GM23338 (cell line): ENCODE data around the gene LST1. TPM values are rescaled to one million over a fixed set of nuclear protein-coding genes. Genes with fewer than 3 reads are reported as not detected.

Experiments used
- ATAC-seq: fragments of 200-7000 bp; cut with Tn5 transposase; 3 replicates; pipeline ENCODE4 v1.9.1; 2020
- DNase-seq: peaks from one replicate; pipeline ENCODE4 v3.0.0-alpha.2; 2015; ENCODE audit warnings: low spot score
- H2AFZ ChIP-seq: fragments of 200-600 bp; sonication (generic); 2 replicates; pipeline ENCODE4 v1.8.0; 2016; ENCODE audit warnings: antibody characterized with exemption, mild to moderate bottlenecking, moderate library complexity
- H3F3A ChIP-seq: fragments of 200-600 bp; sonication (generic); replicated peaks from 2 replicates; pipeline ENCODE4 v1.8.0; 2017; ENCODE audit warnings: antibody characterized with exemption, mixed run types, low read depth
- H3K27ac ChIP-seq: fragments of 200-600 bp; sonication (generic); 2 replicates; pipeline ENCODE4 v1.6.1; 2016; ENCODE audit warnings: low read depth
- H3K27me3 ChIP-seq: fragments of 200-600 bp; sonication (generic); 2 replicates; pipeline ENCODE4 v1.8.0; 2016; ENCODE audit warnings: mild to moderate bottlenecking, mixed run types, moderate library complexity; ENCODE audit not compliant: insufficient read depth
- H3K36me3 ChIP-seq: fragments of 200-600 bp; sonication (generic); 2 replicates; pipeline ENCODE4 v1.8.0; 2016; ENCODE audit warnings: mild to moderate bottlenecking; ENCODE audit not compliant: insufficient read depth
- H3K4me1 ChIP-seq: fragments of 200-600 bp; sonication (generic); 2 replicates; pipeline ENCODE4 v1.8.0; 2016; ENCODE audit warnings: mild to moderate bottlenecking, moderate library complexity; ENCODE audit not compliant: insufficient read depth
- H3K4me2 ChIP-seq: fragments of 200-600 bp; sonication (generic); 2 replicates; pipeline ENCODE4 v1.7.1; 2017; ENCODE audit warnings: mixed run types
- H3K4me3 ChIP-seq: fragments of 200-600 bp; sonication (generic); 2 replicates; pipeline ENCODE4 v1.6.1; 2016; ENCODE audit warnings: mixed run types
- H3K79me2 ChIP-seq: fragments of 200-600 bp; sonication (generic); replicated peaks from 2 replicates; pipeline ENCODE4 v1.8.0; 2017; ENCODE audit warnings: mild to moderate bottlenecking; ENCODE audit not compliant: insufficient read depth
- H3K9me2 ChIP-seq: fragments of 200-600 bp; sonication (generic); 2 replicates; pipeline ENCODE4 v1.8.0; 2017; ENCODE audit not compliant: insufficient read depth
- H4K20me1 ChIP-seq: fragments of 200-600 bp; sonication (generic); replicated peaks from 2 replicates; pipeline ENCODE4 v1.8.0; 2017; ENCODE audit warnings: mild to moderate bottlenecking; ENCODE audit not compliant: insufficient read depth
- H3K27ac Mint-ChIP-seq: 2 replicates; pipeline ENCODE4 v1.8.0; 2020; ENCODE audit warnings: inconsistent platforms, mild to moderate bottlenecking, moderate library complexity, mixed read lengths
- H3K27me3 Mint-ChIP-seq: 3 replicates; pipeline ENCODE4 v1.8.0; 2022; ENCODE audit warnings: low read depth, mild to moderate bottlenecking, moderate library complexity, mixed read lengths, inconsistent platforms; ENCODE audit not compliant: insufficient read depth, poor library complexity
- H3K36me3 Mint-ChIP-seq: 3 replicates; pipeline ENCODE4 v1.8.0; 2021; ENCODE audit warnings: low read depth, mild to moderate bottlenecking, inconsistent platforms, moderate library complexity, mixed read lengths
- H3K4me1 Mint-ChIP-seq: 3 replicates; pipeline ENCODE4 v1.8.0; 2020; ENCODE audit warnings: mild to moderate bottlenecking, inconsistent platforms, mixed read lengths
- H3K4me3 Mint-ChIP-seq: 3 replicates; pipeline ENCODE4 v1.8.0; 2021; ENCODE audit warnings: moderate library complexity, mild to moderate bottlenecking, inconsistent platforms, mixed read lengths
- H3K9me3 Mint-ChIP-seq: 3 replicates; pipeline ENCODE4 v1.8.0; 2020; ENCODE audit warnings: moderate library complexity, mild to moderate bottlenecking, inconsistent platforms, mixed read lengths
- CREB1 ChIP-seq: fragments of 250-450 bp; sonication (Bioruptor Pico); IDR thresholded peaks from 2 replicates; pipeline ENCODE4 v1.5.0; 2020; ENCODE audit warnings: low read depth, mild to moderate bottlenecking, moderate library complexity
- EZH2phosphoT487 ChIP-seq: fragments of 200-600 bp; sonication (generic); IDR thresholded peaks from one replicate; pipeline ENCODE4 v1.8.1; 2018; ENCODE audit warnings: antibody characterized with exemption; ENCODE audit not compliant: unreplicated experiment
- JUNB ChIP-seq: IDR thresholded peaks from one replicate; pipeline ENCODE4 v1.6.1; 2016; ENCODE audit warnings: antibody characterized with exemption; ENCODE audit not compliant: unreplicated experiment
- POLR2AphosphoS5 ChIP-seq: IDR thresholded peaks from 2 replicates; pipeline ENCODE4 v1.6.1; 2016; ENCODE audit warnings: antibody characterized with exemption, low read depth
- STAT1 ChIP-seq: IDR thresholded peaks from one replicate; pipeline ENCODE4 v1.6.1; 2016; ENCODE audit warnings: antibody characterized with exemption; ENCODE audit not compliant: unreplicated experiment
- ZNF114 ChIP-seq: fragments of 250-450 bp; sonication (Bioruptor Pico); IDR thresholded peaks from 2 replicates; pipeline ENCODE4 v1.5.0; 2020; ENCODE audit warnings: mild to moderate bottlenecking, moderate library complexity
- ZNF331 ChIP-seq: fragments of 250-450 bp; sonication (Bioruptor Pico); IDR thresholded peaks from 2 replicates; pipeline ENCODE4 v1.5.0; 2020; ENCODE audit warnings: low read depth, mild to moderate bottlenecking, moderate library complexity
- polyA plus RNA-seq: library from polyadenylated mRNA; unstranded; fragments of >200 nt; fragmentation: Nextera tagmentation; extraction: Ambion mirVana; gene quantifications from 2 replicates; pipeline ENCODE4 v1.2.1, GENCODE V29; 2016
- total RNA-seq: library from RNA; depleted of rRNA; stranded (reverse); fragments of >200 nt; shearing (Covaris generic); gene quantifications from 2 replicates; pipeline ENCODE4 v1.2.3, GENCODE V29; 2014
- TF ChIP-seq, protein P1 (sequence below), 2 experiments: fragments of 200-600 bp in 1 of 2; sonication (generic) in 1 of 2; conservative IDR thresholded peaks; 2 replicates each; pipeline versions ENCODE4 v1.5.1 to v1.6.1; 2016 to 2017; ENCODE audit warnings: antibody characterized with exemption in 2 of 2, low read depth in 2 of 2, mild to moderate bottlenecking in 2 of 2, moderate library complexity in 1 of 2
- TF ChIP-seq, protein P2 (sequence below): fragments of 250-450 bp; sonication (Bioruptor Pico); IDR thresholded peaks from 2 replicates; pipeline ENCODE4 v1.5.0; 2020; ENCODE audit warnings: mild to moderate bottlenecking, moderate library complexity

LST1 gene
- total and polyA plus RNA-seq, 2 experiments from 2014 or later: 0.37 TPM; not detected in 1

DNA sequence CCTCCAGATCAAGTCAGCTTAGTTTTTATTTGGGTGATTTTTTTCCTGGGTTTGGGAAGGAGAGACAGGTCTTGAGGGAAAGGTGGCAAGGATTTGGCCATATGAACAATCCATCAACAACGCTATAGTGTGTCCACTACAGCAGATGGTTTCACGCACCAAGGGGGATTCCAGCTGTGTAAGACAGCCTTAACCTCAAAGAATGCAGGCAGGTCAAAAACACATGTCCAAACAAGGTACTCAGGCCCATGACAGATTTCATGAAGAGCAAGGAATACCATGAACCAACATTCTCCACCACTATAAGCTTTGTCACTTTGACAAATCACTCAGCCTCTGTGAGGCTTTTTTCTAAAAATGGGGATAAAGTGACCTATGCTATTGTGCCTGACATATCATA, 30.9 kb downstream of the LST1 start (continued):
- no peak for TF ChIP-seq STAT1
- TF ChIP-seq, protein P1, sequence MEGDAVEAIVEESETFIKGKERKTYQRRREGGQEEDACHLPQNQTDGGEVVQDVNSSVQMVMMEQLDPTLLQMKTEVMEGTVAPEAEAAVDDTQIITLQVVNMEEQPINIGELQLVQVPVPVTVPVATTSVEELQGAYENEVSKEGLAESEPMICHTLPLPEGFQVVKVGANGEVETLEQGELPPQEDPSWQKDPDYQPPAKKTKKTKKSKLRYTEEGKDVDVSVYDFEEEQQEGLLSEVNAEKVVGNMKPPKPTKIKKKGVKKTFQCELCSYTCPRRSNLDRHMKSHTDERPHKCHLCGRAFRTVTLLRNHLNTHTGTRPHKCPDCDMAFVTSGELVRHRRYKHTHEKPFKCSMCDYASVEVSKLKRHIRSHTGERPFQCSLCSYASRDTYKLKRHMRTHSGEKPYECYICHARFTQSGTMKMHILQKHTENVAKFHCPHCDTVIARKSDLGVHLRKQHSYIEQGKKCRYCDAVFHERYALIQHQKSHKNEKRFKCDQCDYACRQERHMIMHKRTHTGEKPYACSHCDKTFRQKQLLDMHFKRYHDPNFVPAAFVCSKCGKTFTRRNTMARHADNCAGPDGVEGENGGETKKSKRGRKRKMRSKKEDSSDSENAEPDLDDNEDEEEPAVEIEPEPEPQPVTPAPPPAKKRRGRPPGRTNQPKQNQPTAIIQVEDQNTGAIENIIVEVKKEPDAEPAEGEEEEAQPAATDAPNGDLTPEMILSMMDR (conservative IDR thresholded peaks at IDR 0.05; ENCODE audit: low read depth in 2 of 2): no peak

DNA sequence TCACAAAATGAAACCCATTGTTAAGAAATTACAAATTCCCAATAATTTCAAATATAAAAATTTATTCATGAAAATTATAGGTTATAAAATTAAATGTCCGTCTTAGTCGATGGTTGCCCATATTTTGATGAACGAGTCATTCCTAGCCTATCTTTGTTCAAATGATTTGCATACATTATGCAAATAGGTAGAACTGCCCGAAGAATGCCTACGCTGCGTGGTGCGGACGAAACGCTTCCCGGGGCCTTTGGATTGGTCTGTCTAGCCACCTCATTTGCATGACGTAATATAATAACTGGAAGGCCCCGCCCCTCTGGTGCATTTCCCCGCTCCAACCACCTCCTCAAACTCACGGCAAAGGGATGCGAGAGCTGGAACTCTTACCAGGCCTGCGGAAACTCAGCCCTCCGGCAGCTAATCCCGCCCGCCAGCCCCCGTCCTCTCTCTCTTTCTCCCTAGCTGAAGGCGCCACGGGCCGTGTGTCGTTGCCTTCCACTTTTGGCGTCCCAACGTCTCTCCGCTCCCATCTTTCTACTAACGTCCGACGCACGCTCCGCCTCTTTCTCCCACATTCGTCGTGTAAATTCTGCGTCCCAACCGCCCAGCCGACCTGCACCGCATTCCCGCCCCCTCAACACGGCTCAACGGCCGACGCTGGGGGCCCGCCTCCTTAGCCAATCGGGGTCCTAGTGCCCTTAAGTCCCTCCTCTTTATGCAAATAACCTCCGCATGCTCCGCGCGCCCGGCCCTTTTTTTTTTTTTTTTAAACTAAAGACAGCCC, 33.9 kb downstream of the LST1 start:
- peak; percentile 86 for ATAC-seq

More for the DNA sequence above, 33.9 kb downstream of the LST1 start:
- peaks cover 25% of the 10 kb centered on the region for H3K36me3 ChIP-seq
- TF ChIP-seq POLR2AphosphoS5 (peak; percentile 90), ZNF331 (CRISPR knock-in tag) (no peak), CREB1 (CRISPR knock-in tag) (peak; percentile 86), JUNB (no peak), ZNF114 (CRISPR knock-in tag) (no peak), EZH2phosphoT487 (no peak)
- TF ChIP-seq, protein P1 (conservative IDR thresholded peaks at IDR 0.05; ENCODE audit: low read depth in 2 of 2): no peak
- TF ChIP-seq, protein P2, sequence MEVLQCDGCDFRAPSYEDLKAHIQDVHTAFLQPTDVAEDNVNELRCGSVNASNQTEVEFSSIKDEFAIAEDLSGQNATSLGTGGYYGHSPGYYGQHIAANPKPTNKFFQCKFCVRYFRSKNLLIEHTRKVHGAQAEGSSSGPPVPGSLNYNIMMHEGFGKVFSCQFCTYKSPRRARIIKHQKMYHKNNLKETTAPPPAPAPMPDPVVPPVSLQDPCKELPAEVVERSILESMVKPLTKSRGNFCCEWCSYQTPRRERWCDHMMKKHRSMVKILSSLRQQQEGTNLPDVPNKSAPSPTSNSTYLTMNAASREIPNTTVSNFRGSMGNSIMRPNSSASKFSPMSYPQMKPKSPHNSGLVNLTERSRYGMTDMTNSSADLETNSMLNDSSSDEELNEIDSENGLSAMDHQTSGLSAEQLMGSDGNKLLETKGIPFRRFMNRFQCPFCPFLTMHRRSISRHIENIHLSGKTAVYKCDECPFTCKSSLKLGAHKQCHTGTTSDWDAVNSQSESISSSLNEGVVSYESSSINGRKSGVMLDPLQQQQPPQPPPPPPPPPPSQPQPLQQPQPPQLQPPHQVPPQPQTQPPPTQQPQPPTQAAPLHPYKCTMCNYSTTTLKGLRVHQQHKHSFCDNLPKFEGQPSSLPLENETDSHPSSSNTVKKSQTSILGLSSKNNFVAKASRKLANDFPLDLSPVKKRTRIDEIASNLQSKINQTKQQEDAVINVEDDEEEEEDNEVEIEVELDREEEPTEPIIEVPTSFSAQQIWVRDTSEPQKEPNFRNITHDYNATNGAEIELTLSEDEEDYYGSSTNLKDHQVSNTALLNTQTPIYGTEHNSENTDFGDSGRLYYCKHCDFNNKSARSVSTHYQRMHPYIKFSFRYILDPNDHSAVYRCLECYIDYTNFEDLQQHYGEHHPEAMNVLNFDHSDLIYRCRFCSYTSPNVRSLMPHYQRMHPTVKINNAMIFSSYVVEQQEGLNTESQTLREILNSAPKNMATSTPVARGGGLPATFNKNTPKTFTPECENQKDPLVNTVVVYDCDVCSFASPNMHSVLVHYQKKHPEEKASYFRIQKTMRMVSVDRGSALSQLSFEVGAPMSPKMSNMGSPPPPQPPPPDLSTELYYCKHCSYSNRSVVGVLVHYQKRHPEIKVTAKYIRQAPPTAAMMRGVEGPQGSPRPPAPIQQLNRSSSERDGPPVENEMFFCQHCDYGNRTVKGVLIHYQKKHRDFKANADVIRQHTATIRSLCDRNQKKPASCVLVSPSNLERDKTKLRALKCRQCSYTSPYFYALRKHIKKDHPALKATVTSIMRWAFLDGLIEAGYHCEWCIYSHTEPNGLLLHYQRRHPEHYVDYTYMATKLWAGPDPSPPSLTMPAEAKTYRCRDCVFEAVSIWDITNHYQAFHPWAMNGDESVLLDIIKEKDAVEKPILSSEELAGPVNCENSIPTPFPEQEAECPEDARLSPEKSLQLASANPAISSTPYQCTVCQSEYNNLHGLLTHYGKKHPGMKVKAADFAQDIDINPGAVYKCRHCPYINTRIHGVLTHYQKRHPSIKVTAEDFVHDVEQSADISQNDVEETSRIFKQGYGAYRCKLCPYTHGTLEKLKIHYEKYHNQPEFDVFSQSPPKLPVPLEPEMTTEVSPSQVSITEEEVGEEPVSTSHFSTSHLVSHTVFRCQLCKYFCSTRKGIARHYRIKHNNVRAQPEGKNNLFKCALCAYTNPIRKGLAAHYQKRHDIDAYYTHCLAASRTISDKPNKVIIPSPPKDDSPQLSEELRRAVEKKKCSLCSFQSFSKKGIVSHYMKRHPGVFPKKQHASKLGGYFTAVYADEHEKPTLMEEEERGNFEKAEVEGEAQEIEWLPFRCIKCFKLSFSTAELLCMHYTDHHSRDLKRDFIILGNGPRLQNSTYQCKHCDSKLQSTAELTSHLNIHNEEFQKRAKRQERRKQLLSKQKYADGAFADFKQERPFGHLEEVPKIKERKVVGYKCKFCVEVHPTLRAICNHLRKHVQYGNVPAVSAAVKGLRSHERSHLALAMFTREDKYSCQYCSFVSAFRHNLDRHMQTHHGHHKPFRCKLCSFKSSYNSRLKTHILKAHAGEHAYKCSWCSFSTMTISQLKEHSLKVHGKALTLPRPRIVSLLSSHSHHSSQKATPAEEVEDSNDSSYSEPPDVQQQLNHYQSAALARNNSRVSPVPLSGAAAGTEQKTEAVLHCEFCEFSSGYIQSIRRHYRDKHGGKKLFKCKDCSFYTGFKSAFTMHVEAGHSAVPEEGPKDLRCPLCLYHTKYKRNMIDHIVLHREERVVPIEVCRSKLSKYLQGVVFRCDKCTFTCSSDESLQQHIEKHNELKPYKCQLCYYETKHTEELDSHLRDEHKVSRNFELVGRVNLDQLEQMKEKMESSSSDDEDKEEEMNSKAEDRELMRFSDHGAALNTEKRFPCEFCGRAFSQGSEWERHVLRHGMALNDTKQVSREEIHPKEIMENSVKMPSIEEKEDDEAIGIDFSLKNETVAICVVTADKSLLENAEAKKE (CRISPR knock-in tag): no peak
- H3K9me3 Mint-ChIP-seq: peaks cover 6% of the 10 kb centered on the region
- no peak overlapping the region for H2AFZ ChIP-seq
- peaks cover 20% of the 10 kb centered on the region; the same call in 1 of the 2 replicates for H3F3A ChIP-seq
- no peaks in the 10 kb centered on the region for H3K27me3 ChIP-seq
- peak overlapping the region; percentile 100 for H3K27ac Mint-ChIP-seq
- no peaks in the 10 kb centered on the region for H3K9me2 ChIP-seq
- peaks cover 38% of the 10 kb centered on the region for H3K79me2 ChIP-seq
- peak overlapping the region; percentile 94 for H3K4me3 Mint-ChIP-seq
- peak overlapping the region; percentile 59 for H3K4me2 ChIP-seq
- peaks cover 16% of the 10 kb centered on the region for H3K27me3 Mint-ChIP-seq
- H3K27ac ChIP-seq: peak overlapping the region; percentile 95
- peak overlapping the region; percentile 47 for H3K4me3 ChIP-seq
- H3K36me3 Mint-ChIP-seq: peaks cover 48% of the 10 kb centered on the region
- H3K4me1 ChIP-seq: peaks cover 33% of the 10 kb centered on the region
- H4K20me1 ChIP-seq: peaks cover 24% of the 10 kb centered on the region
- peak; percentile 99 for DNase-seq
- peaks cover 27% of the 10 kb centered on the region for H3K4me1 Mint-ChIP-seq
